Measurements from ENCODE around the gene RHBDL1.

Gene RHBDL1

GRCh38 chr16:636206-637080 lies 39.0 kb upstream of the RHBDL1 start, which contains the start of gene METTL26:
METTL26 (minus strand) TSS chr16:636305; CDS start chr16:636290, 15 bp downstream.
- DNase-seq (ENCODE audit: low spot score), result peak; percentile 96

- DNase-seq (ENCODE audit: low spot score), result peak; percentile 78
These were observed 38.1 kb upstream of the RHBDL1 start for GRCh38 chr16:637081-638018.

DNA sequence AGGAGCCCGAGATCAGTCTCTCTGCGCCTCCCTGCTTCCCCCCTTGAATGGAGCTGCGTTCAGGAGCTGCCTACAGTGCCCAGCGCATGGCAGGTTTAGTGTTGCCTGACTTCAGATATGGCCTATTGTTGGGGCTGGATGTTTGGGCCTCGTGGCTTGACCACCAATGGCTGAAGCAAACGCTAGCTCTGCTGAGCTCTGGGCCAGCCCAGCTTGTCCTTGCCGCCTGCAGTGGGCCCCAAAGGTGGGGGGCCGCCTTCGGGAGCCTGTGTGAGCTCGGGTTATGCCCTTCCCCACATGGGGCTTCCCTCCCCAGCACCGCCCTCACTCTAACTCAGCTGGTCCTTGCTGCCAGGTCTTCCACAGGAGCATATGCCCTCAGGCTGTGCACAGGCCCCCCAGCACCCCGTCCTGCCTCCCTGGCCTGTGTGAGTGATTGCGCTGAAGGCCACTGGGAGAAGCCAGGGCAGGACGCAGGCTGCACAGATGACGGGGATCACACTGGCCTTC lies 37.4 kb upstream of the RHBDL1 start:
- peak; percentile 64 for DNase-seq (ENCODE audit: low spot score)

DNA sequence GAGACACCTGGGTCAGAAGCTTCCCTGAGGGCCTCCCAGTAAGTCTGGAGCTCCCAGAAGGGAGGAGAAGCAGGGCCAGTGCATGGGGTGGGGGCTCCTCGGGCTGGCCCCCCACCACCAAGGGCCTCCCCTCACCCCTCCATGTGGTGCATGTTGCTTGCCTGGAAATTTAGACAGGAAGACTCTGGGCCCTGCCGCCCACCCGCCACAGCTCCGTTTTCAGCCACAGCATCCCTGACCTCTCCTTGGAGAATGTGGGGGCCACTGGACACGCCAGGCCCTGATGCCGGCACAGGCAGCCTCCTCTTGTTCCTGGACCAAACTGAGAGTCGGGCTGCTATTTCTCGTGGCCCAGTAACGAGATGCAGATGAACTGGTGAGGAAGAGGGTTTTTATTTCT lies 36.6 kb upstream of the RHBDL1 start:
- no peak for DNase-seq (ENCODE audit: low spot score)

DNA sequence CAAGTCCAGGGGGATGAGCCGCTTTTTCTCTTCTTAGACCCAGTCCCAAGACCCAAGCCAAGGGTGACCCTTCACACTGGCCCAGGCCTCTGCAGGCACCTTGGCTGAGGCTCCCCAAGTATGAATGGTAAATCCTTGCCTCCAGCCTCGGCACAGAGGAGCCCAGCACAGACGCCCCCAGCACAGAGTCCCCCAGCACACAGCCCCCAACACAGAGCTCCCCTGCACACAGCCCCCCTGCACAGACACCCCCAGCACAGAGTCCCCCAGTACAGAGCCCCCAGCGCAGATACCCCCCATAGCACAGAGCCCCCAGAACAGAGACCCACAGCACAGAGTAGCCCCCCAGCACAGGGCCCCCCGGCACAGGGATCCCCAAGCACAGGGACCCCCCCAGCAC lies 34.9 kb upstream of the RHBDL1 start:
- DNase-seq (ENCODE audit: low spot score), result no peak

- peak; percentile 87 for DNase-seq (ENCODE audit: low spot score)
These were observed 33.9 kb upstream of the RHBDL1 start, which contains the start of gene MCRIP2 for GRCh38 chr16:641326-642188. MCRIP2 (plus strand) TSS chr16:641828; CDS start chr16:641992, 164 bp downstream.

DNA sequence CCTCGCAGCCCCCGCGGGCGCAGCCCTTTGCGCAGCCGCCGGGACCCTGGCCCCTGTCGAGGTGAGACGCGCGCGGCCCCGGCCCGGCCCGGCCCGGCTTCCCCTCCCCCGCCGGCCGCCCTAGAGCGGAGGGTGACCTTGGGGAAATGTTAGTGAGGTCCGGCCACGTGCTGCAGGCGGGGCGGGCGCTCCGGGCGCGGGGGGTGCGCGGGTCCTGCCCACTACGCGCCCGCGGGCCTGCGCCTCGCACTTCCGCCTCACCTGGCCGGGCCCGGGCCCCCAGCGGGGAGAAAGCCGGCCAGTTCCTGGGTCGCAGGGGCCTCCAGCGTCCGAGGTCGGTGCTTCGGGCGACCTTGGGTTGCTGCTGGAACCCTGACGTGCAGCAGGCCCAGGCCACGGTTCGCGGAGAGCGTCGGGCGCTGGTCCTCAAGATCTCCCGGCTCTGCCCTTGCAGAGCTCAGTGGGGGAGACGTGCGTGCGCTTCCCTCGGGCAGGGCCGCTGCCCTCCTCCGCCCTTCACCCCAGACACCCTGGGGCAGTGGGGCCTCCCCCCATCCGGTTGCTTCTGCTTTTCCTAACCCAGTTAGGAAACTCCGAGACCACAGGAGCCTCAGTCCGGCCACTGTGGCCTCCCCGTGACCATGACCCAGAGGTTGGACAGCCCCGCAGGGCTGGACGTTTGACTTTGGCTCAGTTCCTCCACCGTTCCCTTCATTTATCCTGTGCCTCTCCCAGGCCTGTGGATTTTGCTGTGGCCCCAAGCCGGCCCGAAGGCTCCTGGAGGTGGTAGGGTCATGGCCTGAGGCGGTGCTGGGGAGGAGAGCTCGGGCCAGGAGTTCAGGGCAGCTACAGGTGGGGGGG lies 33.1 kb upstream of the RHBDL1 start:
- no peak for DNase-seq (ENCODE audit: low spot score)

GRCh38 chr16:643050-643368 lies 32.5 kb upstream of the RHBDL1 start:
- DNase-seq (ENCODE audit: low spot score), result no peak

DNA sequence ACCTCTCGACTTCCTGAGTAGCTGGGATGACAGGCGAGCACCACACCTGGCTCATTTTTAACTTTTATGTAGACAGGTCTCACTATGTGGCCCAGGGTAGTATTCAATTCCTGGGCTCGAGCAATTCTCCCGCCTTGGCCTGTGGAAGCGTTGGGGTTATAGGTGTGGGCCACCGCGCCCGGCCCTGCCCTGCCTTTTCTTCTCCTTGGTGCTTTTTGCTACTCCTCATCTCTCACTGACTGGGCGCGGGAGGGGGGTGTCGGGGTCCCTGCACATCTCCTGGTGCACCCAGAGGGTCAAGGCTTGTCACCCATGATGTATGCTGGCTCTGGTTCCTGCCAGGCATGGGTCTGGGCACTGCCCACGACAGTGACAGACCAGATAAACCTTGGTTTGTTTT lies 30.9 kb upstream of the RHBDL1 start:
- no peak for DNase-seq (ENCODE audit: low spot score)

- no peak for DNase-seq (ENCODE audit: low spot score)
These were observed 29.4 kb upstream of the RHBDL1 start for GRCh38 chr16:645852-646678.

GRCh38 chr16:646679-647172 lies 28.7 kb upstream of the RHBDL1 start:
- no peak for DNase-seq (ENCODE audit: low spot score)

GRCh38 chr16:647173-647902 lies 28.1 kb upstream of the RHBDL1 start:
- DNase-seq (ENCODE audit: low spot score), result no peak

- DNase-seq (ENCODE audit: low spot score), result peak; percentile 56
These were observed 27.2 kb upstream of the RHBDL1 start for GRCh38 chr16:648071-648780.

DNA sequence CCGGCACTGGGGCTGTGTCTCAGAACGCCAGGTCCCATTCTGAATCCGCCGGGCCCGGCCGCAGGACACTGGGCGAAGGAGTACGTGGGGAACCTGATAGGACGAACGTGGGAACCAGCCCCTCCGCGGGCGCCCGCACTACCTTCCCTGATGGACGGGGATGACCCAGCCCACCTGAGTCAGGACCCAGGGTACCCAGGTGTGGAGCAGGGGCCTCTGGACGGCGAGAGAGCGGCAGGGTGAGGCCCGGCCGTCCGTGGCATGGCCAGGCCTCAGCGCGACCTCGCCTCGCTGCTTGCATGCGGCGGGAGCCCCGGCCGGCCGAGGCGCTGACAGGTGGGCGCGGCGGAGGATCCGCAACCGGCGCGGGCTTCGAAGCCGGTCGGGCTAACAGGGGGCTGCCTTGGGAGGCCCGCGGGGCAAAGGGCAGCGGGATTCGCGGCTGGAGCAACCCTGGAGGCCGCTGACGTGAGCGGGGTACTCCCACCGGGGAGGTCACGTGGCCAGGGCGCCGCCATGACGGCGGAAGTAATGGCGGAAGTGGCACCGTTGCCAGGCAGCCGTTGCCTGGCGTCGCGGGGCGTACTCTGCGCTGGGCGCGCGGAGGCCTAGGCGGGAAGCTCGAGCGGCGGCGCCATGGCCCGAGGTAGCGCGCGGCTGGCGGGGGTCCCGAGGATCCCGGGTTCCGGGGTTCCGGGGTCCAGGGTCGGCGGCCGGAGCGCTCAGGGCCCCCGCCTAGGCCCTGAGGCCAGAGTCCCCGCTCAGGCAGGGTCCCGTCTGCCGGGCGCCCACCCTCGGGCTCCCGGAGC lies 26.5 kb upstream of the RHBDL1 start, which contains the start of gene WDR90:
Gene WDR90, plus strand, starts transcription at position 585 of the 809 bp plus-strand sequence. Its CDS starts 52 bp downstream, at position 637.
- peak; percentile 89 for DNase-seq (ENCODE audit: low spot score)

DNA sequence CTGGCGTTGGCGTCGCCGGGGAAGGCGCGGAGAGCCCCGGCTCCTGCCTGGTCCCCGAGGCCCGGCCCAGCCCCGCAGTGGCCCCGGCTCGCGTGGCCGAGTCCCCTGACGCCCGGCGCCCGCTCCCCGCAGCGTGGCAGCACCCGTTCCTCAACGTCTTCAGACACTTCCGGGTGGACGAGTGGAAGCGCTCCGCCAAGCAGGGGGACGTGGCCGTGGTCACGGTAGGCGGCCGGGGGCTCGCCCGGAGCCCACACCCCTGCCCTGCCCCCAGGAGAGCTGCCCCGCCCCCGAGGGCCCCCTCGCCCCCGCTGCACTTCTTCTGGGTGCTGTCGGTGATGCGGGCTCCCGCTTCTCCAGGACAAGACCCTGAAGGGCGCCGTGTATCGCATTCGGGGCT lies 25.8 kb upstream of the RHBDL1 start:
- DNase-seq (ENCODE audit: low spot score), result no peak

- DNase-seq (ENCODE audit: low spot score), result no peak
These were observed 23.6 kb upstream of the RHBDL1 start for GRCh38 chr16:651844-652243.
